ENCODE results near the gene RAB11FIP2.

Gene RAB11FIP2

GRCh38 chr10:118017071-118017740, 29.5 kb downstream of the RAB11FIP2 start:
- Histone ChIP-seq H3K27ac (ENCODE audit: low read depth in 2 of 2, low read length in 2 of 2) (no peak overlapping the region), H3K9me3 (ENCODE audit: control insufficient read depth in 2 of 2, low read length in 2 of 2) (no peaks in the 10 kb centered on the region), H3K4me3 (ENCODE audit: low read length in 2 of 2) (no peak overlapping the region), H3K4me1 (ENCODE audit: control insufficient read depth in 2 of 2, insufficient read depth in 2 of 2, low read length in 2 of 2) (no peaks in the 10 kb centered on the region), H3K27me3 (ENCODE audit: control insufficient read depth in 2 of 2, insufficient read depth in 2 of 2, low read length in 2 of 2) (no peaks in the 10 kb centered on the region), H3K9ac (ENCODE audit: low read depth in 1 of 2, low read length in 2 of 2) (no peak overlapping the region), H3K36me3 (ENCODE audit: control insufficient read depth in 2 of 2, insufficient read depth in 2 of 2, low read length in 2 of 2) (peaks cover 3% of the 10 kb centered on the region in 2 donors)

DNA sequence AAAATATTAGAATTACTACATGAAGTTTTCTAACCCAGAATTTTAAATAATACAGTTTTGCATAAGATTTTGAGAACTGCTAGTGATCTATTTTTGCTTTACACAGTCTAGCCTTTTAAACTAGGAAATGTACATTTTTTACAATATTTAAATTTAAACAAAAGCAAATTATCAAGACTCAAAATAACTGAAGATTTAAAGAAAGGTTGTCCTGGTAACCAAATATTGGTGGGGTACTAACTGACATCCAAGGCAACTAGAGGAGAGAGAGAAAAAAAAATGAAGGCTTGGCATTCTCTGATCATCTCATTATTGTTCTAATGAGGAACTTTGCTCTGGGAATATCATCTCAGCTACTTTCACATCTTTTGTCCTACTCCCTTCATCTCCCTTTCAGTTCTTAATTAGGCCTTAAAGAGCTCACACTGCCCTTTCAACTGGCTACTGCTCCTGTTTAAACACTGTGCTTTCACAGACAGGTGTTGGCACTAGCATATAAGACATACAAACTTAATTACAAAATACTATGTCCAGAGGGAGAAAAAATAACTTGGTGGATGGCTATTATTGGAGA, 33.7 kb downstream of the RAB11FIP2 start:
- Histone ChIP-seq H3K27ac (ENCODE audit: low read depth in 2 of 2, low read length in 2 of 2) (no peak overlapping the region), H3K9me3 (ENCODE audit: control insufficient read depth in 2 of 2, low read length in 2 of 2) (no peaks in the 10 kb centered on the region), H3K27me3 (ENCODE audit: control insufficient read depth in 2 of 2, insufficient read depth in 2 of 2, low read length in 2 of 2) (no peaks in the 10 kb centered on the region), H3K4me1 (ENCODE audit: control insufficient read depth in 2 of 2, insufficient read depth in 2 of 2, low read length in 2 of 2) (no peaks in the 10 kb centered on the region), H3K9ac (ENCODE audit: low read depth in 1 of 2, low read length in 2 of 2) (no peak overlapping the region), H3K36me3 (ENCODE audit: control insufficient read depth in 2 of 2, insufficient read depth in 2 of 2, low read length in 2 of 2) (peaks cover 10% of the 10 kb centered on the region in 2 donors), H3K4me3 (ENCODE audit: low read length in 2 of 2) (no peak overlapping the region)

DNA sequence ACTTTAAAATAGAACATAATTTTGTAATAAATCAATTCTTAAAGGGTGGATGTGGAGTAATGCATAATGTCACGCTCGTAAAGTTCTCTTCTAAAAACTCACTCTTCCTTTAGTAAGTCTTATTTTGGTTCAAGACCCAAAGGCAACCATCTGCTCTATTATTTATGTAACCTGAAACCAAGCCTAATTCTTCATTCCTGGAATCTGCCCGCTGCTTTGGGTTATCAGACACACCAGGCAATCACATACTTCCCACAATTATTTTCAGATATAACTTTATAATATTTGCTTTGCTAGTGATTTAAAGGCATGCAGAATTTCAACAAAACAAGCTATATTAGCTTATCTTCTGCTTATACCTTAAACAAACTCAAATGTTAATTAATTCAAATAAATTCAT, 39.0 kb downstream of the RAB11FIP2 start:
- H3K4me1 ChIP-seq (ENCODE audit: control insufficient read depth in 2 of 2, insufficient read depth in 2 of 2, low read length in 2 of 2) = no peaks in the 10 kb centered on the region
- no peaks in the 10 kb centered on the region for H3K27me3 ChIP-seq (ENCODE audit: control insufficient read depth in 2 of 2, insufficient read depth in 2 of 2, low read length in 2 of 2)
- no peak overlapping the region for H3K9ac ChIP-seq (ENCODE audit: low read depth in 1 of 2, low read length in 2 of 2)
- no peak overlapping the region for H3K27ac ChIP-seq (ENCODE audit: low read depth in 2 of 2, low read length in 2 of 2)
- H3K9me3 ChIP-seq (ENCODE audit: control insufficient read depth in 2 of 2, low read length in 2 of 2) = no peaks in the 10 kb centered on the region
- H3K4me3 ChIP-seq (ENCODE audit: low read length in 2 of 2) = no peak overlapping the region
- H3K36me3 ChIP-seq (ENCODE audit: control insufficient read depth in 2 of 2, insufficient read depth in 2 of 2, low read length in 2 of 2) = peaks cover 10 to 17% of the 10 kb centered on the region in 2 donors

GRCh38 chr10:118003126-118003525, 43.6 kb downstream of the RAB11FIP2 start:
- H3K4me1 ChIP-seq (ENCODE audit: control insufficient read depth in 2 of 2, insufficient read depth in 2 of 2, low read length in 2 of 2) = no peaks in the 10 kb centered on the region
- no peaks in the 10 kb centered on the region for H3K27me3 ChIP-seq (ENCODE audit: control insufficient read depth in 2 of 2, insufficient read depth in 2 of 2, low read length in 2 of 2)
- peaks cover 3 to 10% of the 10 kb centered on the region in 2 donors for H3K36me3 ChIP-seq (ENCODE audit: control insufficient read depth in 2 of 2, insufficient read depth in 2 of 2, low read length in 2 of 2)
- H3K9me3 ChIP-seq (ENCODE audit: control insufficient read depth in 2 of 2, low read length in 2 of 2) = no peaks in the 10 kb centered on the region
- no peak overlapping the region for H3K9ac ChIP-seq (ENCODE audit: low read depth in 1 of 2, low read length in 2 of 2)
- H3K4me3 ChIP-seq (ENCODE audit: low read length in 2 of 2) = no peak overlapping the region
- no peak overlapping the region for H3K27ac ChIP-seq (ENCODE audit: low read depth in 2 of 2, low read length in 2 of 2)

DNA sequence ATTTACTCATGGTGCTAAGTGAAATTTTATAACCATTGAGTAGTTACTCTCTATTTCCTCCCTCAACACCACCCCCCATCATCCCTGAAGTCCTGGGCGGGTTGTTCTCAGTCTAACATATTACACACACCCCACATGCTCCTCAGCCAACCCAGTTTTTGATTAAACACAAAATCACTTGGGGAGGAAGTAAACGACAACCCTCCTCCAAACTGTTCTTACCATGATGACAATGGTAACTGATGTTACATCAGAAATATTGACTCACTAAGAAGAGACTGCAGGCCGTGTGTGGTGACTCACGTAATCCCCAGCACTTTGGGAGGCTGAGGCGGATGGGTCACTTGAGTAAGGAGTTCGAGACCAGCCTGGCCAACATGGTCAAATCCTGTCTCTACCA, 44.2 kb downstream of the RAB11FIP2 start:
- no peak overlapping the region for H3K9ac ChIP-seq (ENCODE audit: low read depth in 1 of 2, low read length in 2 of 2)
- no peaks in the 10 kb centered on the region for H3K9me3 ChIP-seq (ENCODE audit: control insufficient read depth in 2 of 2, low read length in 2 of 2)
- no peaks in the 10 kb centered on the region for H3K27me3 ChIP-seq (ENCODE audit: control insufficient read depth in 2 of 2, insufficient read depth in 2 of 2, low read length in 2 of 2)
- H3K27ac ChIP-seq (ENCODE audit: low read depth in 2 of 2, low read length in 2 of 2) = no peak overlapping the region
- no peak overlapping the region for H3K4me3 ChIP-seq (ENCODE audit: low read length in 2 of 2)
- no peaks in the 10 kb centered on the region for H3K4me1 ChIP-seq (ENCODE audit: control insufficient read depth in 2 of 2, insufficient read depth in 2 of 2, low read length in 2 of 2)
- peaks cover 0 to 7% of the 10 kb centered on the region in 2 donors for H3K36me3 ChIP-seq (ENCODE audit: control insufficient read depth in 2 of 2, insufficient read depth in 2 of 2, low read length in 2 of 2)

- Histone ChIP-seq H3K27me3 (ENCODE audit: control insufficient read depth in 2 of 2, insufficient read depth in 2 of 2, low read length in 2 of 2) (no peaks in the 10 kb centered on the region), H3K4me3 (ENCODE audit: low read length in 2 of 2) (no peak overlapping the region), H3K4me1 (ENCODE audit: control insufficient read depth in 2 of 2, insufficient read depth in 2 of 2, low read length in 2 of 2) (no peaks in the 10 kb centered on the region), H3K36me3 (ENCODE audit: control insufficient read depth in 2 of 2, insufficient read depth in 2 of 2, low read length in 2 of 2) (no peaks in the 10 kb centered on the region), H3K27ac (ENCODE audit: low read depth in 2 of 2, low read length in 2 of 2) (no peak overlapping the region), H3K9me3 (ENCODE audit: control insufficient read depth in 2 of 2, low read length in 2 of 2) (no peaks in the 10 kb centered on the region), H3K9ac (ENCODE audit: low read depth in 1 of 2, low read length in 2 of 2) (no peak overlapping the region)
These were observed 49.1 kb downstream of the RAB11FIP2 start for GRCh38 chr10:117997673-117998072.

- Histone ChIP-seq H3K9ac (ENCODE audit: low read depth in 1 of 2, low read length in 2 of 2) (no peak overlapping the region), H3K27ac (ENCODE audit: low read depth in 2 of 2, low read length in 2 of 2) (no peak overlapping the region), H3K36me3 (ENCODE audit: control insufficient read depth in 2 of 2, insufficient read depth in 2 of 2, low read length in 2 of 2) (no peaks in the 10 kb centered on the region), H3K4me1 (ENCODE audit: control insufficient read depth in 2 of 2, insufficient read depth in 2 of 2, low read length in 2 of 2) (no peaks in the 10 kb centered on the region), H3K27me3 (ENCODE audit: control insufficient read depth in 2 of 2, insufficient read depth in 2 of 2, low read length in 2 of 2) (no peaks in the 10 kb centered on the region), H3K4me3 (ENCODE audit: low read length in 2 of 2) (no peak overlapping the region), H3K9me3 (ENCODE audit: control insufficient read depth in 2 of 2, low read length in 2 of 2) (no peaks in the 10 kb centered on the region)
These were observed 50.0 kb downstream of the RAB11FIP2 start for GRCh38 chr10:117996709-117997108.

DNA sequence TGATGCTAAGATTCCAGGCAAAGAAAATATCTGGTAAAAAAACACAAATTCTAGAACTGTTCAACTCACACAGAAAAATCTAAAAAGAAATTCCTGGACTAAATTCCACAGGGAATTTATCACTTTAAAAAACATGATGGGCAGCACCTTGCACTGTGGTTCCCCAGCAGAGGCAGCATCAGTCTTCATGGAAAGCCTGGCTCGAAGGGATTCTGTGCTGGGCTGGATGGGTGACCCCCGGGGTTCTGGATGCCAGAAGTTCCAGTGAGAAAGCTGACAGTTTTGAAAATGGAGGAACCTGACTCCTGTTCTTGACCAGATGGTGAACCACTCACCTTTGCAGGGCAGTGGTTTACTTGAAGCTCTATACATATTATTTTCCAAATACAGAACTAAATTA, 52.0 kb downstream of the RAB11FIP2 start:
- Histone ChIP-seq H3K27me3 (ENCODE audit: control insufficient read depth in 2 of 2, insufficient read depth in 2 of 2, low read length in 2 of 2) (no peaks in the 10 kb centered on the region), H3K27ac (ENCODE audit: low read depth in 2 of 2, low read length in 2 of 2) (no peak overlapping the region), H3K4me3 (ENCODE audit: low read length in 2 of 2) (no peak overlapping the region), H3K9me3 (ENCODE audit: control insufficient read depth in 2 of 2, low read length in 2 of 2) (no peaks in the 10 kb centered on the region), H3K4me1 (ENCODE audit: control insufficient read depth in 2 of 2, insufficient read depth in 2 of 2, low read length in 2 of 2) (no peaks in the 10 kb centered on the region), H3K36me3 (ENCODE audit: control insufficient read depth in 2 of 2, insufficient read depth in 2 of 2, low read length in 2 of 2) (no peaks in the 10 kb centered on the region), H3K9ac (ENCODE audit: low read depth in 1 of 2, low read length in 2 of 2) (no peak overlapping the region)

DNA sequence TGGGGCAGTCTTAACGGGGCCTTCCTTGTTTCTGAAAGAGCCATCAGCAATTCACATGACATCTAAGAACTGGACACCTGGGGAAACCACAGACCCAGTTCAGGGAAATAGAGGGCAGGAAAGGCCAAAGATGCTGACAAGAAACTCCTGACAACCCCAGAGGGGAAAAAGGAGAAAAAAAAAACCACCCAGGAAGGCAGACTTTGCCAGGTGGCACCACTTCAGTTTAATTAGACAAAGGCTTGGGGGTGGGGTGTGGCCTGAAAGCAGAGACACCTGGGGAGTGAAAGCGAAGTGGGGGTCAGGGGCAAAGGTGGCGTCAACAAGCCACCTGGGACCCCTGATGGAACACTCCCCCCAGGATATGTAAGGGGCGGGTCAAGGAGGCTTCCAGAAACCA, 53.6 kb downstream of the RAB11FIP2 start:
- no peaks in the 10 kb centered on the region for H3K36me3 ChIP-seq (ENCODE audit: control insufficient read depth in 2 of 2, insufficient read depth in 2 of 2, low read length in 2 of 2)
- no peak overlapping the region for H3K27ac ChIP-seq (ENCODE audit: low read depth in 2 of 2, low read length in 2 of 2)
- H3K27me3 ChIP-seq (ENCODE audit: control insufficient read depth in 2 of 2, insufficient read depth in 2 of 2, low read length in 2 of 2) = no peaks in the 10 kb centered on the region
- no peak overlapping the region for H3K9ac ChIP-seq (ENCODE audit: low read depth in 1 of 2, low read length in 2 of 2)
- no peak overlapping the region for H3K4me3 ChIP-seq (ENCODE audit: low read length in 2 of 2)
- no peaks in the 10 kb centered on the region for H3K9me3 ChIP-seq (ENCODE audit: control insufficient read depth in 2 of 2, low read length in 2 of 2)
- no peaks in the 10 kb centered on the region for H3K4me1 ChIP-seq (ENCODE audit: control insufficient read depth in 2 of 2, insufficient read depth in 2 of 2, low read length in 2 of 2)

- H3K4me3 ChIP-seq (ENCODE audit: low read length in 2 of 2) = no peak overlapping the region
- no peak overlapping the region for H3K9ac ChIP-seq (ENCODE audit: low read depth in 1 of 2, low read length in 2 of 2)
- H3K9me3 ChIP-seq (ENCODE audit: control insufficient read depth in 2 of 2, low read length in 2 of 2) = no peaks in the 10 kb centered on the region
- H3K27me3 ChIP-seq (ENCODE audit: control insufficient read depth in 2 of 2, insufficient read depth in 2 of 2, low read length in 2 of 2) = no peaks in the 10 kb centered on the region
- H3K36me3 ChIP-seq (ENCODE audit: control insufficient read depth in 2 of 2, insufficient read depth in 2 of 2, low read length in 2 of 2) = no peaks in the 10 kb centered on the region
- H3K27ac ChIP-seq (ENCODE audit: low read depth in 2 of 2, low read length in 2 of 2) = no peak overlapping the region
- H3K4me1 ChIP-seq (ENCODE audit: control insufficient read depth in 2 of 2, insufficient read depth in 2 of 2, low read length in 2 of 2) = no peaks in the 10 kb centered on the region
These were observed 55.0 kb downstream of the RAB11FIP2 start for GRCh38 chr10:117991701-117992100.
